Kidney (tissue), 14 donors: Measurements from ENCODE around the gene CRISP1. TPM values are rescaled to one million over a fixed set of nuclear protein-coding genes. Genes with fewer than 3 reads are reported as not detected.

ENCODE experiments used
- DNase-seq, 5 donors: peaks; one replicate each; pipeline ENCODE4 v3.0.0-alpha.2; 2013 to 2020
- FAIRE-seq: peaks from 2 replicates; lab custom pipeline; 2012; peaks lifted over from hg19 to GRCh38; lab: Jason Lieb, UNC
- H3K27ac ChIP-seq, 2 donors: one replicate each; pipeline ENCODE4 v1.7.0; 2013; ENCODE audit warnings: low read depth in 2 of 2, low read length in 2 of 2, inconsistent platforms in 1 of 2
- H3K27me3 ChIP-seq: one replicate; pipeline ENCODE4 v1.7.1; 2013; ENCODE audit warnings: low read length, inconsistent platforms; ENCODE audit not compliant: control insufficient read depth, insufficient read depth
- H3K36me3 ChIP-seq, 3 donors: one replicate each; pipeline versions ENCODE4 v1.7.0 to v1.7.1; 2013; ENCODE audit warnings: low read length in 3 of 3, control low read depth in 1 of 3, inconsistent platforms in 1 of 3; ENCODE audit not compliant: insufficient read depth in 3 of 3, control insufficient read depth in 2 of 3
- H3K4me1 ChIP-seq, 3 donors: one replicate each; pipeline versions ENCODE4 v1.7.0 to v1.7.1; 2013; ENCODE audit warnings: low read length in 3 of 3, inconsistent platforms in 1 of 3, low read depth in 1 of 3; ENCODE audit not compliant: control insufficient read depth in 2 of 3, insufficient read depth in 2 of 3
- H3K4me3 ChIP-seq, 3 donors: one replicate each; pipeline versions ENCODE4 v1.7.0 to v1.8.1; 2013; ENCODE audit warnings: low read length in 3 of 3, control low read depth in 1 of 3, inconsistent platforms in 1 of 3
- H3K9ac ChIP-seq, 3 donors: one replicate each; pipeline versions ENCODE4 v1.7.0 to v1.7.1; 2013; ENCODE audit warnings: low read length in 3 of 3, control low read depth in 1 of 3, inconsistent platforms in 1 of 3
- H3K9me3 ChIP-seq, 3 donors: one replicate each; pipeline versions ENCODE4 v1.7.0 to v1.7.1; 2013; ENCODE audit warnings: low read length in 3 of 3, control low read depth in 1 of 3, inconsistent platforms in 1 of 3; ENCODE audit not compliant: control insufficient read depth in 2 of 3, insufficient read depth in 1 of 3
- intact Hi-C: fragments of 100-400 bp; cut with DNase I; formaldehyde crosslinking; loops from one replicate; pipeline ENCODE4 v1.11.1; 2022
- polyA plus RNA-seq: library from polyadenylated mRNA; stranded (reverse); fragments of 350-450 nt; fragmentation: Illumina TruSeq; extraction: RNeasy Lipid Tissue Mini Kit (QIAGEN cat#74804); gene quantifications from one replicate; pipeline ENCODE4 v1.2.3, GENCODE V29; 2014; ENCODE audit warnings: low read depth, low replicate concordance; ENCODE audit not compliant: insufficient read depth
- total RNA-seq: library from RNA; stranded (reverse); fragmentation: NEBNext Ultra II Directional; extraction: Animal tissue kit (Norgen Biotek cat#: 25700); gene quantifications from one replicate; pipeline ENCODE4 v1.2.1, GENCODE V29; 2021
- TF ChIP-seq, protein P1 (sequence below): IDR thresholded peaks from 3 replicates; pipeline ENCODE4 v1.5.1; 2012; ENCODE audit warnings: mild to moderate bottlenecking, moderate library complexity, borderline replicate concordance; ENCODE audit not compliant: insufficient read depth; ENCODE audit errors: extremely low read depth
- donor health status: control.
- donor health status: control.
- donor health status: control.
- donor health status: control.
- donor health status: control.
- donor health status: DM: yes; HTN: yes; CAD: no.
- donor health status: Normal renal cell carcinoma (clear cell type).

Gene CRISP1
- total and polyA plus RNA-seq, 2 donors from 2014 or later = not detected

DNA sequence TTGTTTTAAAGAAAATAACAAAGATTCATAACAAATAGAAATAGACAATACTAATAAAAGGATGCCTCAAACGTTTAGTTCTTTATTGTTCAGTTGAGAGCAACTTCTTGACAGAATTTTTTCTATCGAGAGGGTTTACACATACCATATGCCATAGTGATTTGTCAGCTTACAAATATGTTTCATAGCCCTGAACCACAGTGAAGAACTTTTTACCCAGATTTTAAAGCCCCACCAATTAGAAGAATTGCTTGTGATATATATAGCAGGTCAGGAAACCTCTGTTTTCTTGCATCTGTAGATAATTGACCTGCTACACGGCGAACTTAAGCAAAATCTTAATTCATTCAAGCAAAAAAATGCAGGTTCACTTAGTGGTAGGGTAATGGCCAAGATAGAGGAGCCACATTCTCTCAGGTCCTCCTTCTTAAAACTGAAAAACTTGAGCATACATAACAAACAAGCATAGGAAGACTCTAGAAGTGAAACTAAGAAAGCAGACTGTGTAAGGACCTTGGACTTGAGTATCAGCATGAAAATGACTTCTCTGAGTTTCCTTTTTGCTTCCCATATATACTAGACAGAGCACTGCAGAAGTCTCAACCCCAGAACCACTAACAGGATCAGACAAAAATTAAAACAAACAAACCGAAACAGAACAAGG lies 39.5 kb downstream of the CRISP1 start:
- no peaks in the 10 kb centered on the region for H3K9me3 ChIP-seq
- DNase-seq = no peak
- no peak overlapping the region for H3K27ac ChIP-seq
- FAIRE-seq = no peak
- H3K9ac ChIP-seq = no peak overlapping the region
- TF ChIP-seq, protein P1, sequence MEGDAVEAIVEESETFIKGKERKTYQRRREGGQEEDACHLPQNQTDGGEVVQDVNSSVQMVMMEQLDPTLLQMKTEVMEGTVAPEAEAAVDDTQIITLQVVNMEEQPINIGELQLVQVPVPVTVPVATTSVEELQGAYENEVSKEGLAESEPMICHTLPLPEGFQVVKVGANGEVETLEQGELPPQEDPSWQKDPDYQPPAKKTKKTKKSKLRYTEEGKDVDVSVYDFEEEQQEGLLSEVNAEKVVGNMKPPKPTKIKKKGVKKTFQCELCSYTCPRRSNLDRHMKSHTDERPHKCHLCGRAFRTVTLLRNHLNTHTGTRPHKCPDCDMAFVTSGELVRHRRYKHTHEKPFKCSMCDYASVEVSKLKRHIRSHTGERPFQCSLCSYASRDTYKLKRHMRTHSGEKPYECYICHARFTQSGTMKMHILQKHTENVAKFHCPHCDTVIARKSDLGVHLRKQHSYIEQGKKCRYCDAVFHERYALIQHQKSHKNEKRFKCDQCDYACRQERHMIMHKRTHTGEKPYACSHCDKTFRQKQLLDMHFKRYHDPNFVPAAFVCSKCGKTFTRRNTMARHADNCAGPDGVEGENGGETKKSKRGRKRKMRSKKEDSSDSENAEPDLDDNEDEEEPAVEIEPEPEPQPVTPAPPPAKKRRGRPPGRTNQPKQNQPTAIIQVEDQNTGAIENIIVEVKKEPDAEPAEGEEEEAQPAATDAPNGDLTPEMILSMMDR = no peak
- no peaks in the 10 kb centered on the region for H3K4me1 ChIP-seq
- H3K27me3 ChIP-seq = no peaks in the 10 kb centered on the region
- no peak overlapping the region for H3K4me3 ChIP-seq
- intact Hi-C loops = no loop called here
- H3K36me3 ChIP-seq = no peaks in the 10 kb centered on the region

DNA sequence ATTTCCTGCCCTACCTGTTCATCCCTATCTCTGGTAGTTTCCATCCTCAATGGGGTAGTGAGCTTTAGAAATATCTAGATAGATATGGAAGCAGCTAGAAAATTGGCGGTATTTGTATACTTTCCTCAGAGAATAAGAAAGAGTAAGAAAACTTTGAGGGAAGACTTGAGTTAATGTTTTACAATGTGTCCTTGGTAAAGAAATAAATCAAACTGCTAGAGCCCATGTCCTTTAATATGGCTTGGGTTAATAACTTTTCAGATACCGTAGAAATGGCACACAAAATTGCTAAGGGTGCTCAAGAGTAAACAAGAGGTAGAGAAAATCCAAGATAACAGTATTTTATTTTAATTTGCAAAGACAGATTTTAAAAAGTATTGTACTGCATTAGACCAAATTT lies 51.2 kb downstream of the CRISP1 start:
- FAIRE-seq = no peak
- H3K27ac ChIP-seq = no peak overlapping the region

DNA sequence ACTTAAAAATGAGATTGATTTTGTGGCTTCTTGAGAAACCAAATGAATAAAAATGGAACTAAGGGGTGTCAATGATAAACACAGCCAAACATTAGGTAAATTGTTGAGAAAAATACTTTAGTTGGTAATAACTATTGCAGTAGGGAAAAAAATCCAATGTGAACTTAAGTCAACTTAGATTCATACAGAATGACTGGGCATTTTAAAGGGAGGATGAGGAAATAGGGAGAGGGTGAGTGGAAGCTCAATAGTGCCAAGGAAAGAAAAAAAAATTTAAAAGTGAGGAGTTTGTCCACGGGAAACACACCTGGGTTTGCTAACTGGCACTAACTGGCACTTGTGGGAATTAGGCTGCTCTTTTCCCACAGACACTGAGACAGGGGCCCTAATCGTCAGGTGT lies 53.1 kb downstream of the CRISP1 start:
- Histone ChIP-seq H3K4me3 (no peak overlapping the region), H3K9me3 (no peaks in the 10 kb centered on the region), H3K27me3 (no peaks in the 10 kb centered on the region), H3K36me3 (no peaks in the 10 kb centered on the region), H3K4me1 (no peaks in the 10 kb centered on the region), H3K27ac (no peak overlapping the region), H3K9ac (no peak overlapping the region)
- TF ChIP-seq, protein P1 = no peak
- DNase-seq (no peak), FAIRE-seq (no peak)
- intact Hi-C loops = no loop called here

More for the DNA sequence above, 51.2 kb downstream of the CRISP1 start:
- no peak overlapping the region for H3K9ac ChIP-seq
- H3K4me3 ChIP-seq = no peak overlapping the region
- no peaks in the 10 kb centered on the region for H3K9me3 ChIP-seq
- no peaks in the 10 kb centered on the region for H3K27me3 ChIP-seq
- no peaks in the 10 kb centered on the region for H3K4me1 ChIP-seq
- DNase-seq = no peak
- TF ChIP-seq, protein P1 = no peak
- intact Hi-C loops = no loop called here
- H3K36me3 ChIP-seq = no peaks in the 10 kb centered on the region

DNA sequence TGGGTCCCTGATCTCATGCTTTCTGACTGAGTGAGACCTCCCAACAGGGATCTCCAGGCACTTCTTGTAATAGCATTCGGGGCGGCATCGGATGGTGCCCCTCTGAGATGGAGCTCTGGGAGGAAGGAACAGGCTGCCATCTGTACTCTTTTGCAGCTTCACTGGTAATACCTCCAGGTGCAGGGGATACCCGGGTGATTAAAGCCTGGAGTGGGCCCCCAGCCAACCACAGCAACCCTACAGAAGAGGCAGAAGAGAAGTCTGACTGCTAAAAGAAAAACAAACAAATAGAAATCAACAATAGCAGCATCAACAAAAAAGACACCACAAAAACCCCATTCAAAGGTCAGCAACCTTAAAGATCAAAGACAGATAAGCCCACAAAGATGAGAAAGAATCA lies 60.2 kb downstream of the CRISP1 start:
- Histone ChIP-seq H3K36me3 (no peaks in the 10 kb centered on the region), H3K9me3 (no peaks in the 10 kb centered on the region), H3K4me3 (no peak overlapping the region), H3K9ac (no peak overlapping the region), H3K4me1 (no peaks in the 10 kb centered on the region), H3K27me3 (no peaks in the 10 kb centered on the region), H3K27ac (no peak overlapping the region)
- intact Hi-C loops = no loop called here
- no peak for DNase-seq
- TF ChIP-seq, protein P1 = no peak
- no peak for FAIRE-seq
